OCI-LY3 (cell line): ENCODE results near the gene INHA.

ENCODE experiments used
- CTCF ChIP-seq: fragments of 200-600, 300-600 bp; sonication (generic); IDR thresholded peaks from 2 replicates; pipeline ENCODE4 v1.5.1; 2014; ENCODE audit warnings: antibody characterized with exemption, low read length, low read depth
- EZH2phosphoT487 ChIP-seq: fragments of 200-600 bp; shearing (Covaris generic); IDR thresholded peaks from 2 replicates; pipeline ENCODE4 v1.6.1; 2018; ENCODE audit warnings: antibody characterized with exemption, mixed run types, low read depth

DNA sequence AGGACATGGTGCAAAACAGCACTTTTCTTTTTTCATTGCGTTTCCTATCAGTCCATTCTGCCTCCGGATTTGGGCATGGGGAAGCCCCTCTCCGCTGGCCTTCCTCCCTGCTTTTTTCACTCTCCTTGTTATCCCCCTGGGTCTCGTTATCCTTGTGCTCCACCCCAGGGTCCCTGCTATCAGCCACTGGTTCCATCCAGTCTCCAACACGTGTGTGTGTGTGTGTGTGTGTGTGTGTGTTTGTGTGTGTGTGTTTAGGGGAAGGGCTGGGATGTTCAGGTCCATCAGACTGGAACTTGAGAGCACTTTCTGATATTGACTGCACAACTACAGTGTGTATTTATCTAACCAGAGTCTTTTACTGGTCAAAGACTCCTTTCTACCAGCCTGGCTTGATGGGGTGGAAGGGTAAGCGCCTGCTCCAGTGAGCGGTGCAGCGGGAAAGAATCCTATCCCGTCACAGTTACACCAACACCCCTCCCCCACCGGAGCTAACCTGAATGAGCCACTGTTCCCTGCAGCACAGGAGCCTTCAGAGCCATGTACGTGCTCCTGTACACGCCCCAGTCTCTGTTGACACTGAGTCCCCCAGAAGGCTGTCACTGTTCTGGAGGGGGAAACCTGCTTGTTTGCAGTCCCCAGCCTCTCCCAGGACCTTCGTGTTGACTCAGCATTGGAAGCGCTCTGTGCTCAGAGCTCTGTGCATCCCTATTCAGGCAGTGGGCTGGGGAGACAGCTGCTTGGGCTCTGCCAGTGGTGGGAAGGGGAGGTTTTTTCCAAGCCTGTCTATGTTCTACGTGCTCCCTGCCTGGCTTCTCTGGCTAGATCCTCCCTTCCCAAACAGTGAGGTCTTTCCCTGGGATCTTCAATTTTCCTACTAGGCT is 4.6 kb downstream of the INHA start:
- TF ChIP-seq CTCF, result no peak
- TF ChIP-seq EZH2phosphoT487, result no peak
